ENCODE measurements around the gene RHOU.

RHOU gene

GRCh38 chr1:228739826-228740225, 4.5 kb downstream of the RHOU start:
- DNase-seq, result no peak

- no peak for DNase-seq
Measured at GRCh38 chr1:228740543-228741317, 5.5 kb downstream of the RHOU start.

- DNase-seq, result no peak
Measured at GRCh38 chr1:228742281-228742860, 7.1 kb downstream of the RHOU start.

GRCh38 chr1:228743405-228743804, 8.1 kb downstream of the RHOU start:
- no peak for DNase-seq

- no peak for DNase-seq
Measured at GRCh38 chr1:228744356-228744755, 9.1 kb downstream of the RHOU start.

GRCh38 chr1:228744918-228745317, 9.6 kb downstream of the RHOU start:
- no peak for DNase-seq

- no peak for DNase-seq
Measured at GRCh38 chr1:228745497-228745896, 10.2 kb downstream of the RHOU start.

GRCh38 chr1:228747301-228747935, 12.1 kb downstream of the RHOU start:
- DNase-seq, result no peak

GRCh38 chr1:228748029-228748428, 12.8 kb downstream of the RHOU start:
- DNase-seq, result no peak

- no peak for DNase-seq
Measured at GRCh38 chr1:228748431-228748830, 13.2 kb downstream of the RHOU start.

GRCh38 chr1:228749765-228750164, 14.5 kb downstream of the RHOU start:
- no peak for DNase-seq

GRCh38 chr1:228750915-228751314, 15.6 kb downstream of the RHOU start:
- DNase-seq, result no peak

GRCh38 chr1:228751360-228752098, 16.2 kb downstream of the RHOU start:
- no peak for DNase-seq

GRCh38 chr1:228752258-228752657, 17.0 kb downstream of the RHOU start:
- no peak for DNase-seq

GRCh38 chr1:228752675-228753265, 17.5 kb downstream of the RHOU start:
- no peak for DNase-seq

- no peak for DNase-seq
Measured at GRCh38 chr1:228753287-228753686, 18.0 kb downstream of the RHOU start.

GRCh38 chr1:228753786-228754360, 18.6 kb downstream of the RHOU start:
- no peak for DNase-seq

GRCh38 chr1:228754646-228755268, 19.5 kb downstream of the RHOU start:
- DNase-seq, result no peak

GRCh38 chr1:228755800-228756199, 20.5 kb downstream of the RHOU start:
- DNase-seq, result no peak

GRCh38 chr1:228756457-228756856, 21.2 kb downstream of the RHOU start:
- no peak for DNase-seq

- DNase-seq, result no peak
Measured at GRCh38 chr1:228758447-228758846, 23.2 kb downstream of the RHOU start.

GRCh38 chr1:228760979-228761378, 25.7 kb downstream of the RHOU start:
- DNase-seq, result no peak

All from activated CD4-positive, CD25-positive, alpha-beta regulatory T cell treated with anti-CD3 and anti-CD28 coated beads, Interleukin-2, amount 50 U/mL, for 72 hours (primary cell).